Measurements from ENCODE around the gene SLC19A1. TPM values are rescaled to one million over a fixed set of nuclear protein-coding genes. Genes with fewer than 3 reads are reported as not detected.

The SLC19A1 gene
- total RNA-seq, 4 donors from 2014 or later = 7.0 to 9.8 (median 7.9) TPM

- H3K27me3 ChIP-seq = no peaks in the 10 kb centered on the region
- 69% methylated on average over 8 of the region's 30 CpGs for WGBS
- H3K36me3 ChIP-seq = peaks cover 6% of the 10 kb centered on the region
- peaks cover 45% of the 10 kb centered on the region for H3K4me1 ChIP-seq
- no peak for DNase-seq (ENCODE audit: low spot score in 2 of 2)
- TF ChIP-seq POLR2A (IDR thresholded peaks at IDR 0.05) (no peak), EP300 (IDR thresholded peaks at IDR 0.05) (no peak), POLR2AphosphoS5 (IDR thresholded peaks at IDR 0.05) (no peak)
- TF ChIP-seq, protein P1, sequence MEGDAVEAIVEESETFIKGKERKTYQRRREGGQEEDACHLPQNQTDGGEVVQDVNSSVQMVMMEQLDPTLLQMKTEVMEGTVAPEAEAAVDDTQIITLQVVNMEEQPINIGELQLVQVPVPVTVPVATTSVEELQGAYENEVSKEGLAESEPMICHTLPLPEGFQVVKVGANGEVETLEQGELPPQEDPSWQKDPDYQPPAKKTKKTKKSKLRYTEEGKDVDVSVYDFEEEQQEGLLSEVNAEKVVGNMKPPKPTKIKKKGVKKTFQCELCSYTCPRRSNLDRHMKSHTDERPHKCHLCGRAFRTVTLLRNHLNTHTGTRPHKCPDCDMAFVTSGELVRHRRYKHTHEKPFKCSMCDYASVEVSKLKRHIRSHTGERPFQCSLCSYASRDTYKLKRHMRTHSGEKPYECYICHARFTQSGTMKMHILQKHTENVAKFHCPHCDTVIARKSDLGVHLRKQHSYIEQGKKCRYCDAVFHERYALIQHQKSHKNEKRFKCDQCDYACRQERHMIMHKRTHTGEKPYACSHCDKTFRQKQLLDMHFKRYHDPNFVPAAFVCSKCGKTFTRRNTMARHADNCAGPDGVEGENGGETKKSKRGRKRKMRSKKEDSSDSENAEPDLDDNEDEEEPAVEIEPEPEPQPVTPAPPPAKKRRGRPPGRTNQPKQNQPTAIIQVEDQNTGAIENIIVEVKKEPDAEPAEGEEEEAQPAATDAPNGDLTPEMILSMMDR (IDR thresholded peaks at IDR 0.05) = no peak
- no peak overlapping the region for H3K4me3 ChIP-seq
- no peaks in the 10 kb centered on the region for H3K9me3 ChIP-seq
- no peak overlapping the region for H3K27ac ChIP-seq
Measured at GRCh38 chr21:45458281-45459170, 83.7 kb downstream of the SLC19A1 start.

GRCh38 chr21:45457832-45458172, 84.4 kb downstream of the SLC19A1 start:
- Histone ChIP-seq H3K27me3 (no peaks in the 10 kb centered on the region), H3K4me3 (no peak overlapping the region), H3K36me3 (peaks cover 6% of the 10 kb centered on the region), H3K27ac (no peak overlapping the region), H3K4me1 (peaks cover 51% of the 10 kb centered on the region), H3K9me3 (no peaks in the 10 kb centered on the region)
- no peak for DNase-seq (ENCODE audit: low spot score in 2 of 2)
- TF ChIP-seq, protein P1 (IDR thresholded peaks at IDR 0.05) = no peak
- no peak for TF ChIP-seq POLR2AphosphoS5 (IDR thresholded peaks at IDR 0.05)
- no peak for TF ChIP-seq EP300 (IDR thresholded peaks at IDR 0.05)
- TF ChIP-seq POLR2A (IDR thresholded peaks at IDR 0.05) = no peak
- 56% methylated on average over 3 of the region's 9 CpGs for WGBS

- no peak overlapping the region for H3K27ac ChIP-seq
- H3K27me3 ChIP-seq = no peaks in the 10 kb centered on the region
- no peak overlapping the region for H3K4me3 ChIP-seq
- peaks cover 51% of the 10 kb centered on the region for H3K4me1 ChIP-seq
- TF ChIP-seq EP300 (IDR thresholded peaks at IDR 0.05) (no peak), POLR2A (IDR thresholded peaks at IDR 0.05) (no peak), POLR2AphosphoS5 (IDR thresholded peaks at IDR 0.05) (no peak)
- TF ChIP-seq, protein P1 (IDR thresholded peaks at IDR 0.05) = no peak
- no peak for DNase-seq (ENCODE audit: low spot score in 2 of 2)
- no peaks in the 10 kb centered on the region for H3K9me3 ChIP-seq
- peaks cover 6% of the 10 kb centered on the region for H3K36me3 ChIP-seq
- WGBS = no CpG with 5 or more reads among the region's 25 CpGs
Measured at GRCh38 chr21:45457161-45457831, 84.9 kb downstream of the SLC19A1 start.

GRCh38 chr21:45456584-45457160, 85.6 kb downstream of the SLC19A1 start:
- WGBS = 72% methylated on average over 27 of the region's 38 CpGs
- Histone ChIP-seq H3K27me3 (no peaks in the 10 kb centered on the region), H3K4me1 (peaks cover 51% of the 10 kb centered on the region), H3K9me3 (no peaks in the 10 kb centered on the region), H3K36me3 (peaks cover 6% of the 10 kb centered on the region), H3K4me3 (no peak overlapping the region), H3K27ac (no peak overlapping the region)
- DNase-seq (ENCODE audit: low spot score in 2 of 2) = no peak
- no peak for TF ChIP-seq POLR2AphosphoS5 (IDR thresholded peaks at IDR 0.05)
- TF ChIP-seq POLR2A (IDR thresholded peaks at IDR 0.05) = no peak
- TF ChIP-seq EP300 (IDR thresholded peaks at IDR 0.05) = no peak
- TF ChIP-seq, protein P1 (IDR thresholded peaks at IDR 0.05) = no peak
